Jurkat, Clone E6-1 (cell line): ENCODE data around the gene ATG4B.
A peak's percentile ranks its signal among the peaks of the same experiment; 100 is the strongest.

Experiments used
- DNase-seq: peaks from one replicate; pipeline ENCODE4 v3.0.0-alpha.2; 2011; ENCODE audit warnings: low read depth, low spot score
- H3K4me3 ChIP-seq: 2 replicates; pipeline ENCODE4 v1.5.1; 2011; ENCODE audit warnings: mild to moderate bottlenecking, low read length, control low read depth, moderate library complexity

The ATG4B gene

GRCh38 chr2:241611062-241611461 is 26.4 kb upstream of the ATG4B start:
- H3K4me3 ChIP-seq: no peak overlapping the region
- DNase-seq: no peak

GRCh38 chr2:241612156-241613016 is 25.1 kb upstream of the ATG4B start:
- no peak overlapping the region for H3K4me3 ChIP-seq
- no peak for DNase-seq

GRCh38 chr2:241613017-241613780 is 24.3 kb upstream of the ATG4B start:
- H3K4me3 ChIP-seq: no peak overlapping the region
- DNase-seq: no peak

- no peak for DNase-seq
- no peak overlapping the region for H3K4me3 ChIP-seq
These were observed 22.5 kb upstream of the ATG4B start for GRCh38 chr2:241615041-241615440.

GRCh38 chr2:241615522-241616052 is 21.9 kb upstream of the ATG4B start:
- no peak for DNase-seq

GRCh38 chr2:241616168-241617125 is 21.0 kb upstream of the ATG4B start:
- DNase-seq: no peak
- H3K4me3 ChIP-seq: no peak overlapping the region

More at GRCh38 chr2:241615522-241616052, 21.9 kb upstream of the ATG4B start:
- H3K4me3 ChIP-seq: no peak overlapping the region

GRCh38 chr2:241617431-241618154 is 19.9 kb upstream of the ATG4B start:
- H3K4me3 ChIP-seq: peak overlapping the region; percentile 59
- DNase-seq: peak; percentile 68

GRCh38 chr2:241618296-241618805 is 19.1 kb upstream of the ATG4B start:
- peak; percentile 55 for DNase-seq
- H3K4me3 ChIP-seq: peak overlapping the region; percentile 59

GRCh38 chr2:241618829-241619228 is 18.7 kb upstream of the ATG4B start:
- H3K4me3 ChIP-seq: no peak overlapping the region

GRCh38 chr2:241619597-241620418 is 17.7 kb upstream of the ATG4B start:
- H3K4me3 ChIP-seq: no peak overlapping the region
- DNase-seq: no peak

More at GRCh38 chr2:241618829-241619228, 18.7 kb upstream of the ATG4B start:
- DNase-seq: no peak

- DNase-seq: no peak
- no peak overlapping the region for H3K4me3 ChIP-seq
These were observed 17.1 kb upstream of the ATG4B start for GRCh38 chr2:241620419-241620769.

GRCh38 chr2:241627675-241628074 is 9.8 kb upstream of the ATG4B start:
- no peak overlapping the region for H3K4me3 ChIP-seq
- no peak for DNase-seq

- no peak overlapping the region for H3K4me3 ChIP-seq
- DNase-seq: no peak
These were observed 7.6 kb upstream of the ATG4B start for GRCh38 chr2:241629762-241630435.

GRCh38 chr2:241632478-241633325 is 4.8 kb upstream of the ATG4B start:
- DNase-seq: no peak
- no peak overlapping the region for H3K4me3 ChIP-seq

- DNase-seq: no peak
- no peak overlapping the region for H3K4me3 ChIP-seq
These were observed 3.9 kb upstream of the ATG4B start for GRCh38 chr2:241633561-241633960.

- no peak for DNase-seq
- peak overlapping the region; percentile 82 for H3K4me3 ChIP-seq
These were observed 1.7 kb upstream of the ATG4B start for GRCh38 chr2:241635756-241636155.
